ENCODE results near the gene FLCN. TPM values are rescaled to one million over a fixed set of nuclear protein-coding genes. Genes with fewer than 3 reads are reported as not detected.

FLCN gene
- total and polyA plus RNA-seq, 2 of the 13 experiments (the other 11 are each of a cell fraction or from before 2014, with no cell fraction given), result 16.6 to 24.9 TPM

DNA sequence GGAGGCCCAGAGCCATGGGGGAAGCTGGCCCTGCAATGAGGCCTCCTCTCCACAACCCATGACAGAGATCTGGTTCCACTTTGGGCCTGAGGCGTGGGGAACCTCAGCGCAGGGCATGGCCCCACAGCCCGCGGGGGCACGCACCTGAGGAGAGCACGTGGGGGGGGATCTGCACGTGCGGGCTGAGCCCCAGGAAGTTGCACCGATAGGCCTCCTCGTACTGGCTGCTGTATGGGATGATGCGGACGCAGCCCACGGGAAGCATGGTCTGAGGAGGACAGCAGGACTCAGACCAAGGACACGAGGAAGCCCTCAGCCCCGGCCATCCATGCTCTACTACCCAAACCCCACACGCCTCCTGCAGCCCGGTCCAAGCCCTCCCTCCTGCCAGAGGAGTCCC, 20.7 kb downstream of the FLCN start:
- Histone ChIP-seq H3K9me3 (ENCODE audit: low read length) (no peaks in the 10 kb centered on the region), H3K36me3 (replicated peaks in 1 of 2; ENCODE audit: control insufficient read depth in 1 of 2, insufficient read depth in 2 of 2, low read length in 2 of 2) (peaks cover 38 to 80% of the 10 kb centered on the region in 2 experiments), H3K27ac (ENCODE audit: extremely low read length, insufficient read depth, low read length) (no peak overlapping the region), H2AFZ (ENCODE audit: low read length) (no peak overlapping the region), H3K4me3 (replicated peaks in 1 of 3; ENCODE audit: insufficient read depth in 1 of 3, low read depth in 2 of 3, low read length in 3 of 3) (no peak overlapping the region), H3K9ac (ENCODE audit: insufficient read depth, low read depth, low read length) (no peak overlapping the region), H4K20me1 (ENCODE audit: insufficient read depth, low read length) (no peaks in the 10 kb centered on the region), H3K27me3 (ENCODE audit: control insufficient read depth in 1 of 2, insufficient read depth in 2 of 2, low read length in 2 of 2) (no peaks in the 10 kb centered on the region; a peak in 1 of 5 replicates), H3K4me2 (ENCODE audit: low read depth, low read length) (no peak overlapping the region), H3K79me2 (ENCODE audit: insufficient read depth, low read length) (no peaks in the 10 kb centered on the region), H3K4me1 (ENCODE audit: insufficient read depth, low read length) (no peaks in the 10 kb centered on the region)
- WGBS (ENCODE audit: low lambda C conversion rate), result no CpG with 5 or more reads among the region's 17 CpGs
- in situ Hi-C loops (cut with HindIII; ENCODE audit: extremely low pct_ligation_motif_present, low pct_unique_long_range_greater_than_20kb) (no loop called here), intact Hi-C loops (cut with micrococcal nuclease; ENCODE audit: unreplicated experiment) (no loop called here)
- DNase-seq (ENCODE audit: low spot score) (no peak), FAIRE-seq (no peak), ATAC-seq (no peak)
- TF ChIP-seq RBFOX2 (IDR thresholded peaks at IDR 0.05; ENCODE audit: low read depth, low read length), result peak; percentile 43; the same call in 1 of the 2 replicates
- TF ChIP-seq, protein P1, sequence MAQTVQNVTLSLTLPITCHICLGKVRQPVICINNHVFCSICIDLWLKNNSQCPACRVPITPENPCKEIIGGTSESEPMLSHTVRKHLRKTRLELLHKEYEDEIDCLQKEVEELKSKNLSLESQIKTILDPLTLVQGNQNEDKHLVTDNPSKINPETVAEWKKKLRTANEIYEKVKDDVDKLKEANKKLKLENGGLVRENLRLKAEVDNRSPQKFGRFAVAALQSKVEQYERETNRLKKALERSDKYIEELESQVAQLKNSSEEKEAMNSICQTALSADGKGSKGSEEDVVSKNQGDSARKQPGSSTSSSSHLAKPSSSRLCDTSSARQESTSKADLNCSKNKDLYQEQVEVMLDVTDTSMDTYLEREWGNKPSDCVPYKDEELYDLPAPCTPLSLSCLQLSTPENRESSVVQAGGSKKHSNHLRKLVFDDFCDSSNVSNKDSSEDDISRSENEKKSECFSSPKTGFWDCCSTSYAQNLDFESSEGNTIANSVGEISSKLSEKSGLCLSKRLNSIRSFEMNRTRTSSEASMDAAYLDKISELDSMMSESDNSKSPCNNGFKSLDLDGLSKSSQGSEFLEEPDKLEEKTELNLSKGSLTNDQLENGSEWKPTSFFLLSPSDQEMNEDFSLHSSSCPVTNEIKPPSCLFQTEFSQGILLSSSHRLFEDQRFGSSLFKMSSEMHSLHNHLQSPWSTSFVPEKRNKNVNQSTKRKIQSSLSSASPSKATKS (CRISPR knock-in tag; IDR thresholded peaks at IDR 0.05), result no peak
- POLR2A ChIA-PET, result no interaction called here
- CTCF ChIA-PET (ENCODE audit: low intra/inter-chr PET ratio, low total read pairs), result no interaction called here
- no TSS peak for BruUV-seq (replicated peaks)

- Histone ChIP-seq H3K9me3 (ENCODE audit: low read length) (no peaks in the 10 kb centered on the region), H3K27me3 (ENCODE audit: control insufficient read depth in 1 of 2, insufficient read depth in 2 of 2, low read length in 2 of 2) (no peaks in the 10 kb centered on the region; a peak in 1 of 5 replicates), H4K20me1 (ENCODE audit: insufficient read depth, low read length) (no peaks in the 10 kb centered on the region), H3K27ac (ENCODE audit: extremely low read length, insufficient read depth, low read length) (no peak overlapping the region), H3K36me3 (replicated peaks in 1 of 2; ENCODE audit: control insufficient read depth in 1 of 2, insufficient read depth in 2 of 2, low read length in 2 of 2) (peaks cover 33 to 74% of the 10 kb centered on the region in 2 experiments), H3K4me1 (ENCODE audit: insufficient read depth, low read length) (no peaks in the 10 kb centered on the region), H2AFZ (ENCODE audit: low read length) (no peak overlapping the region), H3K4me3 (replicated peaks in 1 of 3; ENCODE audit: insufficient read depth in 1 of 3, low read depth in 2 of 3, low read length in 3 of 3) (no peak overlapping the region), H3K79me2 (ENCODE audit: insufficient read depth, low read length) (no peaks in the 10 kb centered on the region), H3K9ac (ENCODE audit: insufficient read depth, low read depth, low read length) (no peak overlapping the region), H3K4me2 (ENCODE audit: low read depth, low read length) (no peak overlapping the region)
- DNase-seq (ENCODE audit: low spot score) (no peak), FAIRE-seq (no peak), ATAC-seq (no peak)
- no peak for TF ChIP-seq NCOA5 (CRISPR knock-in tag; IDR thresholded peaks at IDR 0.05)
- ChIA-PET CTCF (ENCODE audit: low intra/inter-chr PET ratio, low total read pairs) (no interaction called here), POLR2A (no interaction called here)
- in situ Hi-C loops (cut with HindIII; ENCODE audit: extremely low pct_ligation_motif_present, low pct_unique_long_range_greater_than_20kb), result no loop called here
- intact Hi-C loops (cut with micrococcal nuclease; ENCODE audit: unreplicated experiment), result no loop called here
- BruUV-seq (replicated peaks), result no TSS peak
- 96% methylated on average over 8 of the region's 8 CpGs for WGBS (ENCODE audit: low lambda C conversion rate)
These were observed 21.4 kb downstream of the FLCN start for GRCh38 chr17:17215575-17215974.
